ENCODE results near the gene CRIP1.

The CRIP1 gene

GRCh38 chr14:105493921-105494605 lies 7.4 kb downstream of the CRIP1 start:
- H3K4me2 ChIP-seq (ENCODE audit: low read length), result no peak overlapping the region
- no peaks in the 10 kb centered on the region for H3K27me3 ChIP-seq (ENCODE audit: control insufficient read depth, insufficient read depth, low read length)
- no peak overlapping the region for H3K4me3 ChIP-seq (ENCODE audit: low read depth, low read length)
- TF ChIP-seq CTCF (IDR thresholded peaks at IDR 0.05), result no peak
- H3K4me1 ChIP-seq, result peaks cover 5% of the 10 kb centered on the region
- no peak overlapping the region for H3K9ac ChIP-seq
- no peaks in the 10 kb centered on the region for H3K79me2 ChIP-seq
- no peak overlapping the region for H2AFZ ChIP-seq
- no peaks in the 10 kb centered on the region for H3K9me3 ChIP-seq (ENCODE audit: control insufficient read depth, low read length)
- H3K36me3 ChIP-seq (ENCODE audit: control insufficient read depth, insufficient read depth, low read length), result no peaks in the 10 kb centered on the region
- H3K27ac ChIP-seq, result no peak overlapping the region

- Histone ChIP-seq H3K9ac (no peak overlapping the region), H3K9me3 (ENCODE audit: control insufficient read depth, low read length) (no peaks in the 10 kb centered on the region), H3K4me3 (ENCODE audit: low read depth, low read length) (no peak overlapping the region)
Measured at GRCh38 chr14:105494606-105494929, 7.9 kb downstream of the CRIP1 start.

GRCh38 chr14:105495101-105495989 lies 8.7 kb downstream of the CRIP1 start:
- H3K27me3 ChIP-seq (ENCODE audit: control insufficient read depth, insufficient read depth, low read length), result no peaks in the 10 kb centered on the region

More at GRCh38 chr14:105494606-105494929, 7.9 kb downstream of the CRIP1 start:
- TF ChIP-seq CTCF (IDR thresholded peaks at IDR 0.05), result no peak
- H2AFZ ChIP-seq, result no peak overlapping the region
- H3K36me3 ChIP-seq (ENCODE audit: control insufficient read depth, insufficient read depth, low read length), result no peaks in the 10 kb centered on the region
- H3K79me2 ChIP-seq, result no peaks in the 10 kb centered on the region
- no peaks in the 10 kb centered on the region for H3K27me3 ChIP-seq (ENCODE audit: control insufficient read depth, insufficient read depth, low read length)
- no peak overlapping the region for H3K27ac ChIP-seq
- peaks cover under 1% of the 10 kb centered on the region for H3K4me1 ChIP-seq
- H3K4me2 ChIP-seq (ENCODE audit: low read length), result no peak overlapping the region

GRCh38 chr14:105495990-105496830 lies 9.5 kb downstream of the CRIP1 start:
- H3K9me3 ChIP-seq (ENCODE audit: control insufficient read depth, low read length), result no peaks in the 10 kb centered on the region
- TF ChIP-seq CTCF (IDR thresholded peaks at IDR 0.05), result no peak
- H3K9ac ChIP-seq, result no peak overlapping the region
- H3K27ac ChIP-seq, result no peak overlapping the region
- no peak overlapping the region for H3K4me2 ChIP-seq (ENCODE audit: low read length)
- no peaks in the 10 kb centered on the region for H3K79me2 ChIP-seq
- no peaks in the 10 kb centered on the region for H3K36me3 ChIP-seq (ENCODE audit: control insufficient read depth, insufficient read depth, low read length)
- no peak overlapping the region for H2AFZ ChIP-seq
- no peaks in the 10 kb centered on the region for H3K27me3 ChIP-seq (ENCODE audit: control insufficient read depth, insufficient read depth, low read length)
- no peak overlapping the region for H3K4me3 ChIP-seq (ENCODE audit: low read depth, low read length)
- no peaks in the 10 kb centered on the region for H3K4me1 ChIP-seq

More at GRCh38 chr14:105495101-105495989, 8.7 kb downstream of the CRIP1 start:
- Histone ChIP-seq H3K9ac (no peak overlapping the region), H3K9me3 (ENCODE audit: control insufficient read depth, low read length) (no peaks in the 10 kb centered on the region), H3K4me3 (ENCODE audit: low read depth, low read length) (no peak overlapping the region), H2AFZ (no peak overlapping the region), H3K4me1 (no peaks in the 10 kb centered on the region), H3K79me2 (no peaks in the 10 kb centered on the region), H3K27ac (no peak overlapping the region), H3K4me2 (ENCODE audit: low read length) (no peak overlapping the region), H3K36me3 (ENCODE audit: control insufficient read depth, insufficient read depth, low read length) (no peaks in the 10 kb centered on the region)
- no peak for TF ChIP-seq CTCF (IDR thresholded peaks at IDR 0.05)
